Activated naive CD4-positive, alpha-beta T cell (primary cell): ENCODE data around the gene SAMD9L.

Experiments used
- DNase-seq, 4 experiments: peaks; one replicate each; lab custom pipeline; 2025; lab: John Stamatoyannopoulos, UW

Gene SAMD9L

DNA sequence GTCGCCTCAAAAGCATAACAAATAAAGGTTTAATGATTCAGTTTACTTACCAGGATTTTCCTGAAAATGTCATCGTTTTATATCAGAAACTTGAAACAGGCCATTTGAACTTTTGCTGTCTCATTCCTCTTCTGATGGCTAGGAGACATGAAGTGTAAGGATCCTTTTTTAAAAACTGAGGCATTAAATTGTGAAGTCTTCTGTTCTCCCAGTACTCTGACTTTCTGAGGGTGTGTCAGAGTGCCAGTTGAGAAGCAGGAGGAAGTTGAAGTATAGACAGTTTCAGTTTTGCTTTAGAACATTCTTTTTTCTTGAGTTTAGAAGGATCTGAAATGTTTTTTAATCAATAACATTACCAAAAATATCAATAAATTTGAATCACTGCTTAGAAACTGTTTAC is at the start of gene SAMD9L:
Gene SAMD9L, minus strand, starts transcription at position 242 of the 400 bp plus-strand sequence. CDS start 12,414 bp downstream, outside the sequence.
- no peak for DNase-seq

DNA sequence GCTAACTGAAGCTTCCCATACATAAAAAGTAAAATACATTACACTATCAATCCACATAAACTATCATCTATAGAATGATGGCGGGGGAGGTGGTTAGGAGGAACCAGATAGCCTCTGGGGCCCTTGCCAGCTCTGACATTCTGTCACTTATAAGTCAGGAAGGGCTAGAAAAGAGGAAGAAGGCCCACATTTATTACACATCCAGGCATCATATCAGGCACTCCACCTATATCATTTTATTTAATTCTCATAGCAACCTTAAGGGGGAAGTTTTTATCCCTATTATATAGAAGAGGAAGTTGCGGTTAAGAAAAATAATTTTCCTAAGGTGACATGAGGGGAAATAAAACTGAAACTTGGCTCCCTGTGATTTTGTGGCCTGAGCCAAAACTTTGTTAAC is 48.2 kb upstream of the SAMD9L start:
- no peak for DNase-seq

DNA sequence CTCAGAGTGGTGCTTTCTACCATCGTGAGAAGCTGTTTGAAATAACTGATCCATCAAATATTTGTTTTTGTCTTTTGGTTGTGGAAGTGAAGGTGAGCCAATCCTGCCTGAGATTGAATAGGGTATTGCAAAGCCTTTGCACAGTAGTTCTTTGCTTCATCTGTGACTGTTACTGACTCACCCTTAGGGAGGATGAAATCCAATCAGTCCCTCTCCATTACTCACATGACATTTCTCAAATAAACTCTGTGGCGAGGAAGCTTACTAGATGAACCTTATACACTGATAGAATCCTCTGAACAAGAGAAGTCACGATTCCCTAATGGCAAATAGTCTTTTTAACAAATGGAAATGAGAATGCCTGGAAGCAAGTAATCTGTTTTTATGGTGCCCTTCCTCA is 46.2 kb upstream of the SAMD9L start:
- no peak for DNase-seq

- DNase-seq = no peak
These were observed 40.9 kb upstream of the SAMD9L start for GRCh38 chr7:93188870-93189634.

GRCh38 chr7:93185303-93186027 is 37.3 kb upstream of the SAMD9L start:
- no peak for DNase-seq

GRCh38 chr7:93179173-93179572 is 31.0 kb upstream of the SAMD9L start:
- DNase-seq = no peak

GRCh38 chr7:93178213-93178612 is 30.0 kb upstream of the SAMD9L start:
- DNase-seq = no peak

- DNase-seq = no peak
These were observed 28.9 kb upstream of the SAMD9L start for GRCh38 chr7:93176992-93177580.

GRCh38 chr7:93175219-93175618 is 27.0 kb upstream of the SAMD9L start:
- no peak for DNase-seq

- no peak for DNase-seq
These were observed 24.5 kb upstream of the SAMD9L start for GRCh38 chr7:93172683-93173082.

- DNase-seq = no peak
These were observed 23.5 kb upstream of the SAMD9L start for GRCh38 chr7:93171606-93172226.

DNA sequence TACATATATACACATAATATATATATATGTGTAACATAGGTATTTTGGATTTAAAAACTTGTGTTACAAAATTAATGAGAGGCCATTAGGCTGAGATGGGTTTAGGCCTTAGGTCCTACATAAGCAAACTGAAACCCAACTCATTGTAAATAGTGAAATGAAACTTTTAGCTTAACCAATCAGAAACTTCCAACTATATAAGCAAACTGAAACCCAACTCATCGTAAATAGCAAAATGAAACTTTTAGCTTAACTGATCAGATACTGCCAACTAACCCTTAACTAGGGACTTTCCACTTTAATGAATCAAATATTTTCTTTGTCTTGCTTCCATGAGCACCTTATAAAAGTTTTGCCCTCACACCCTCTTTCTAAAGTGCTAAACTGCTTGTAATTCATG is 17.3 kb upstream of the SAMD9L start:
- DNase-seq = no peak

- DNase-seq = no peak
These were observed 16.6 kb upstream of the SAMD9L start for GRCh38 chr7:93164766-93165165.

DNA sequence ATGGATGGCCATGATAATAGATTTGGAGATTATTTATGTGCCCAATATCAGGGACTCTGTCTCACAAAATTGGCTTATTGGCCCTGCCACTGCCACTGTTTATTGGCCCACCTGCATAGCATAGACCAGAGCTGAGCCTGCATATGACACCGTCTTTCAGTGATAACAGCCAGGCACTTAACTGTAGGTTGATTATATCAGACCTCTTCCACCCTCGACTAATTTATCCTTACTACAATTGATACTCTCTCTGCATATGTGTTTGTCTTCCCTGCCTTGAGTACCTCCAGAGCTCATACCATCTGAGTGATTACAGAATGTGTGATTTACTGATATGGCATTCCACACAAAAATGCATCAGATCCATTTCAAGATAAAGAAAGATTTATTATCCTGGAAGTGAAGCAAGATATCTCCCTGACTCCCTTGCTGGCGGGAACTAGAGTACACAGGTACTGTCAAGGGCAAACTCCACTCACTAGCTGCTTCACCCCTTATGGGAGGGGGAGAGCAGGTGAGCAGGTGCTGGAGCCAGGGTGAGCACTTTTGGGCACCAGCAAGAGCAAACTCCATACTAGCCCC is 13.1 kb upstream of the SAMD9L start:
- no peak for DNase-seq

- no peak for DNase-seq
These were observed 12.2 kb upstream of the SAMD9L start for GRCh38 chr7:93160410-93160809.

GRCh38 chr7:93159490-93159889 is 11.3 kb upstream of the SAMD9L start:
- DNase-seq = no peak

- DNase-seq = no peak
These were observed 8.7 kb upstream of the SAMD9L start for GRCh38 chr7:93156884-93157283.

DNA sequence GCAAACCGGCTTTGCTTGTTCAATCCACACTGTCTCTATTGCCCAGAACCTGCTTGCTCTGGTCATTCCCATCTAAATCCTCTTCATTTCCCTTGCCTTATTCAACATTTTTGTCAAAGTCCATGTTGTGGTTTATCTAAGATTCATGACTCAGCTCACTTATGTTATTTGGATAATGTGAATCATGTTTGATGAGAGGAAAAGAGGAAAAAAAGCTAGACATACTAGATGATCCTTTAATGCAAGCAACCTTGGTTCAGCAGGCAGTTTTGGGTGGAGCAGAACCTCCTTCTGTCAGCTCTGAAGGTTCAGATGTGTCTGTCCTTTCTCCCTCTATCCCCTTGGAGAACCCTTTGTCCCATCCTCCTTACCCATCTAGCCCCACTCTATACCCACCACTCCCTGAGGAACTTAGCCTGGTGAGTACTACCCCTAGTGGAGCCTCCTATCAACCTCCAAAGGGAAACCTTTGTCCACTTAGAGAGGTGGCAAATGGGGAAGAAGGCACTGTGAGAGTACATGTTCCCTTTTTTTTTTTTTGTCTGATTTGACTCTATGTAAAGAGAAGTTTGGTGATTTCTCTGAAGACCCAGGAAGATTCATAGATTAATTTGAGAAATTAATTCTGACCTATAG is 2.1 kb upstream of the SAMD9L start:
- DNase-seq = no peak

DNA sequence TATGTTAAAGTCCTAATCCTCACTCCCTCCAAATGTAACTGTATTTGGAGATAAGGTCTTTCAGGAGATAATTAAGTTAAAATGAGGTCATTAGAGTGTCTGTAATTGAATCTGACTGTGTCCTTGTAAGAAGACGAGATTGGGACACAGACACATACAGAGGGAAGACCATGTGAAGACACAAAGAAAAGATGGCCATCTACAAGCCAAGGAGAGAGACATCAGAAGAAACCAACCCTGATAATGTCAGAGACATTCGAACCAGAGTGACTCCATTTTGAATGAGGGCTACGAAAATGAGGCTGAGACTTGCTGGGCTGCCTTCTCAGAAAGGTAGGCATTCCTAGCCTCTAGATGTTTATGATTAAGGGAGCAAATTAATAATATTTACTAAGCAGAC is 542 bp upstream of the SAMD9L start:
- no peak for DNase-seq

GRCh38 chr7:93147363-93147762 is 822 bp downstream of the SAMD9L start:
- peak in 1 of 4 experiments; percentile 9 for DNase-seq

DNA sequence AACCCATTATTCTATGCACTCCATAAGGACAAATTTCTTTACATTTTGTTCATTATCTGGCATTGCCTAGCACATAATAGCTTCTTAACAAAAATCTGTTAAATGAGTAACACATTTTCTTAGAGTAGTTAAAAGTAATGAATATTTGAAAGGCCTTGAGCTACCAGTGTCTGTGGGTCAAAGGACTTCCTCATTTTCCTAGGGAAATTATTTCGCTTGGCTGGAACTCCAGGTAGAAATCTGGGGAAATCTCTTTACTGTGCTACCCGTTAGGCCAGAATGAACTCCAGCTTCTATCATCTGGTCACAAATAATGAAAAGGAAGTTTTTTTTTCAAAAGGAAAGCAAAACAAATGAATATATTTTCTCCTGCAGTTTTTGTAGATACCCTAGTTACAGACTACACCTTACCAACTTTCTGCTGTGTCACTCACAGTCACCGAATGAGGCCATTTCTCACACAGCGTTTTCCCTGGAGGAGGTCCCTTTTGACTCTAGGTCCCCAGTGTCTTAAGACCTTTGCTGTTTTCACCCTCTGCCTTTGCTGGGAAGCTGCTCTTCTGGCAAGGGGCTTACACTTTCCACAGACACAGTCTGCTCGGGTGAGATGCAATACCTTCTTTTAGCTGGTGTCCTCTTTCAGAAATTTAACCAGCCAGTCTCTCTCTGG is 1.6 kb downstream of the SAMD9L start:
- no peak for DNase-seq
